ENCODE measurements around the gene CSTB. TPM values are rescaled to one million over a fixed set of nuclear protein-coding genes. Genes with fewer than 3 reads are reported as not detected.

CSTB gene
- total RNA-seq, 1 experiment from 2014 or later: 48.2 TPM

DNA sequence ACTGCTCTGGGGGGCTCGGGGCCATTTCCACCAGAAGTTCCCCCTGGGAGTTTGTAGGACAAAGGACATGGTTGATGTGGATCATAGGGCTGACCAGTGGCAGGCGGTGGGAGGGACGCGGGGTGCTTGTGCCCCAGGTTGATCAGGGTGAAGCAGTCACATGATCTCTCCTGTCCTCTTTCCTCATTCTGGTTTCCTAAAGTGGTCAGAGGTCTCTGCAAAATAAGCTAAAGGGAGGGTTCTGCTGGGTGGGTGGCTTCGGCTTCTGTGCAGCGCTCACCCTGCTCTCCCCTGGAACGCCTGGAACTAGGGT lies 48.0 kb downstream of the CSTB start:
- no peak for DNase-seq (ENCODE audit: low read depth, low spot score)
- in situ Hi-C loops (cut with HindIII; ENCODE audit: low pct_unique_long_range_greater_than_20kb, low sequenced_read_pairs): no loop called here

DNA sequence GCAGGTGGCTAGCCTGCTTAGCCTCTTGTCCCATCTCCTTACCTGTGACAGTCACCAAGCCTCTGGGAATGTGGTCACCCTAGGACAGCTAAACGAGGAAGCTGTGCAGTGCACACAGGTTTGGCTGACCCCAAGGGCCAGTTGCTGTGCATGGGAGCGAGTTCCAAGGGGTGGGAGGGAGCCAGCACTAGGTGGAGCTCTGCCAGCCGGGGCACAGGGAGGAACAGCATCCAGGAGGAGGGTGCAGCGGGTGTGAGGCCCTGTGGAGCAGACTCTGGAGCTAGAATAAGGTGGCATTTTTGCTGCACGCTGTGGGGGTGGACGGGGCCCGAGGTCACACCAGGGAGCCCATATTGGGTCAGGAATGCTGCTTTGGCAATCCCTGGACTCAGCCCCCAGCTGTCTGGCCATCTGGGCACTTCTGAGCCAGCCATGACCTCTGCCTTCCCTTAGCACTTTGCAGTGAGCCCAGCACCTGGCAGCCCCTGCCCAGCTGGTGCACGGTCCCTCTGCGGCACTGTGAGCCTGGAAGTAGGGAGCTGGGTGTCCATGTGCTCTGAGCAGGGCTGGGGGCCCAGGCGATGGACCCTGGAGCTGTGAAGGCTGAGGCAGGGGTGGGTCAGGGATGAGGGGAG lies 48.5 kb downstream of the CSTB start:
- in situ Hi-C loops (cut with HindIII; ENCODE audit: low pct_unique_long_range_greater_than_20kb, low sequenced_read_pairs): no loop called here
- DNase-seq (ENCODE audit: low read depth, low spot score): peak; percentile 22

DNA sequence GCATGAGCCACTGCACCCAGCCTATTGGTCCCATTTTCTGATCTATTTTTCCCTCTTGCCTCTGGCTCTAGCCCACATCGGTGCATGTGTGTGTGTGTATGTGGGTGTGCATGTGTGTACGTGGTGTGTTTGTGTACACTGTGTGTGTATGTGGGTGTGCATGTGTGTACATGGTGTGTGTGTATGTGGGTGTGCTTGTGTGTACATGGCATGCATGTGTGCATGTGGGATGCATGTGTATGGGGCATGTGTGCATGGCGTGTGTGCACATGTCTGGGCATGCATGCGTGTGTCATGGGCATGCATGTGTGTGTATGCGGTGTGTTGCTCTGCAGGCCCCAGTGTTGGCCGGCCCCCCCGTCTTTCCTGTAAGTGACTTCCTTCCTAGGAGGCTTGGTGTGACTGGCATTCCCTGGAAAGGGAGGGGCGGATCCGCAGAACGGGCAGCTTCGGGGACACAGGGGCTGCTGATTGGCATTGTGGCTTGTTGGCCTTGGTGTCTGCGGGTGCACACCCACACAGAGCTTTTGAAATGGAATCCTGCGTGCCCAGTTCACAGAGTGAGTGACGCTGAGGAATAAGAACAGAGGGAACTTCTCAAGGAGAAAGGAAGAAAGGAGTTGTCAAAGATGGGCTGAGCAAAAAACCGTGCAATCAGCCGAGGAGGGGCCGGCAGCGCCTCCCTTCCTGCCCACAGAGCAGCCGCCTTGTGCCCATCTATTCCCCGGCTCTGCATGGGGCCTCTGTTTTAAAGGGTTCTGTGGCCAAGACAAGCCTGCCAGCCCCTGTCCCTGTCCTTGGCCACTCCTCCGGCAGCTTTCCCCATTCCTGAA lies 49.2 kb downstream of the CSTB start:
- in situ Hi-C loops (cut with HindIII; ENCODE audit: low pct_unique_long_range_greater_than_20kb, low sequenced_read_pairs): no loop called here
- no peak for DNase-seq (ENCODE audit: low read depth, low spot score)

Small RNA genes within 50 kb of the gene (small RNA-seq; reads per million reads assigned to genes)
- gene AP001052.1: 0 reads per million in 2 experiments

Other genes with a start within 250 kb of the CSTB start
- gene HSF2BP, start 116.8 kb downstream of the CSTB start, total RNA-seq (2014; rRNA removed; shearing (Covaris generic)): 0.40 and 0.77 TPM in 2 replicates
- 22.9 and 23.5 TPM in 2 replicates for gene RRP1B, start 116.7 kb downstream of the CSTB start, total RNA-seq (2014; rRNA removed; shearing (Covaris generic))
- 63.5 and 69.9 TPM in 2 replicates for gene PDXK, start 57.2 kb downstream of the CSTB start, total RNA-seq (2014; rRNA removed; shearing (Covaris generic))
- 23.1 and 25.7 TPM in 2 replicates for gene RRP1, start 13.3 kb upstream of the CSTB start, total RNA-seq (2014; rRNA removed; shearing (Covaris generic))
- 22.0 and 22.5 TPM in 2 replicates for gene AGPAT3, start 88.9 kb upstream of the CSTB start, total RNA-seq (2014; rRNA removed; shearing (Covaris generic))
- 19.9 and 24.3 TPM in 2 replicates for gene TRAPPC10, start 236.0 kb upstream of the CSTB start, total RNA-seq (2014; rRNA removed; shearing (Covaris generic))

Data from SK-MEL-5 (cell line).